ENCODE measurements around the gene RABEP1.

DNA sequence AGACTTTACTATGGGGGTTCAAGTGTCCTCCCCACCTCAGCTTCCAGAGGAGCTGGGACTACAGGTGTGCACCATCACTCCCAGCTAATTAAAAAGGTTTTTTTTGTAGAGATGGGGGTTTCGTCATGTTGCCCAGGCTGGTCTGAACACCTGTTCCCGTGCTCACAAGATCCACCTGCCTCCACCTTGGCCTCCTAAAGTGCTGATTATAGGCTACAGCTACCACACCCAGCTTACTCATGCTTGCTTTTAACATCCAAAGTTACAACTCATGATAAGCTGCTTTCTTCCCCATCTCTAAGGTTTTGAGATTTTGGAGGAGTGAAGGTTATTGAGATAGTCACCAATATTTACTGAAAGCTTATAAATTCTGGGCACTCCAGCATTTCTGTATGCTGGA is 134.8 kb downstream of the RABEP1 start:
- no peak for TF ChIP-seq CTBP1 (IDR thresholded peaks at IDR 0.05; ENCODE audit: borderline replicate concordance)
- TF ChIP-seq FOXA1 (IDR thresholded peaks at IDR 0.05) = no peak
- TF ChIP-seq, protein P1, sequence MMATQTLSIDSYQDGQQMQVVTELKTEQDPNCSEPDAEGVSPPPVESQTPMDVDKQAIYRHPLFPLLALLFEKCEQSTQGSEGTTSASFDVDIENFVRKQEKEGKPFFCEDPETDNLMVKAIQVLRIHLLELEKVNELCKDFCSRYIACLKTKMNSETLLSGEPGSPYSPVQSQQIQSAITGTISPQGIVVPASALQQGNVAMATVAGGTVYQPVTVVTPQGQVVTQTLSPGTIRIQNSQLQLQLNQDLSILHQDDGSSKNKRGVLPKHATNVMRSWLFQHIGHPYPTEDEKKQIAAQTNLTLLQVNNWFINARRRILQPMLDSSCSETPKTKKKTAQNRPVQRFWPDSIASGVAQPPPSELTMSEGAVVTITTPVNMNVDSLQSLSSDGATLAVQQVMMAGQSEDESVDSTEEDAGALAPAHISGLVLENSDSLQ (IDR thresholded peaks at IDR 0.05) = no peak
- TF ChIP-seq TARDBP (IDR thresholded peaks at IDR 0.05) = no peak
- TF ChIP-seq FOXM1 (IDR thresholded peaks at IDR 0.05; ENCODE audit: borderline replicate concordance) = no peak
